ENCODE measurements around the gene OTULIN. TPM values are rescaled to one million over a fixed set of nuclear protein-coding genes. Genes with fewer than 3 reads are reported as not detected.

OTULIN gene
- polyA plus RNA-seq, 1 of the 3 experiments (the other 2 are of a cell fraction) = 6.6 TPM

- Histone ChIP-seq H3K9ac (no peak overlapping the region), H3F3A (replicated peaks; ENCODE audit: insufficient read depth) (peaks cover 6% of the 10 kb centered on the region), H3K36me3 (replicated peaks in 1 of 2; ENCODE audit: control insufficient read depth in 1 of 2, insufficient read depth in 2 of 2, low read length in 1 of 2) (peaks cover 74 to 75% of the 10 kb centered on the region in 2 experiments), H3K27me3 (ENCODE audit: insufficient read depth) (no peaks in the 10 kb centered on the region), H3K27ac (ENCODE audit: low read depth in 2 of 2, low read length in 1 of 2) (no peak overlapping the region; a peak in 1 of 4 replicates), H3K9me3 (no peaks in the 10 kb centered on the region), H4K20me1 (ENCODE audit: insufficient read depth) (no peaks in the 10 kb centered on the region), H3K9me2 (no peaks in the 10 kb centered on the region), H3K4me2 (no peak overlapping the region), H2AFZ (ENCODE audit: low read depth) (no peak overlapping the region), H3K4me3 (ENCODE audit: low read depth in 2 of 2, low read length in 1 of 2) (no peak overlapping the region), H3K79me2 (ENCODE audit: insufficient read depth) (peaks cover 4% of the 10 kb centered on the region; the same call in 1 of the 2 replicates), H3K4me1 (ENCODE audit: control insufficient read depth in 1 of 2, insufficient read depth in 2 of 2, low read depth in 1 of 2, low read length in 1 of 2) (peaks cover 0 to 11% of the 10 kb centered on the region in 2 experiments; a peak in 2 of 4 replicates)
- 63% methylated on average over 6 of the region's 6 CpGs for WGBS (ENCODE audit: low lambda C conversion rate)
- ChIA-PET CTCF (interaction anchor here (0.6 to 5.3 kb wide), 36 partner anchors 9 to 344 kb away, joined by 3 to 41 read pairs (median 4); no protein-coding TSS in a partner anchor), POLR2A (interaction anchor here (0.6 to 1.2 kb wide), 2 partner anchors 245 to 335 kb away, joined by 3 to 4 read pairs; no protein-coding TSS in a partner anchor)
- DNase-seq = peak; percentile 69
- TF ChIP-seq PBX3 (IDR thresholded peaks at IDR 0.05) (no peak), EP300 (IDR thresholded peaks at IDR 0.05; ENCODE audit: borderline replicate concordance in 1 of 2, low read depth in 1 of 2, low read length in 1 of 2) (no peak), TEAD4 (IDR thresholded peaks at IDR 0.05; ENCODE audit: borderline replicate concordance, insufficient read depth) (no peak), RAD21 (IDR thresholded peaks at IDR 0.05; ENCODE audit: low read length) (peak; percentile 85), RCOR1 (IDR thresholded peaks at IDR 0.05; ENCODE audit: low read length) (no peak), GABPA (IDR thresholded peaks at IDR 0.05; ENCODE audit: low read depth) (no peak), FOSL2 (IDR thresholded peaks at IDR 0.05; ENCODE audit: borderline replicate concordance, low read depth) (no peak), SIN3A (IDR thresholded peaks at IDR 0.05; ENCODE audit: borderline replicate concordance, low read depth, low read length) (no peak), RFX5 (IDR thresholded peaks at IDR 0.05; ENCODE audit: low read length) (no peak), POLR2AphosphoS5 (IDR thresholded peaks at IDR 0.05; ENCODE audit: low read depth, low read length) (no peak), EZH2phosphoT487 (IDR thresholded peaks at IDR 0.05; ENCODE audit: borderline replicate concordance, low read depth) (no peak), NFIC (IDR thresholded peaks at IDR 0.05; ENCODE audit: borderline replicate concordance) (no peak), CHD2 (IDR thresholded peaks at IDR 0.05; ENCODE audit: low read length, partially characterized antibody) (no peak), USF1 (IDR thresholded peaks at IDR 0.05; ENCODE audit: borderline replicate concordance, low read depth) (no peak), TAF1 (IDR thresholded peaks at IDR 0.05; ENCODE audit: borderline replicate concordance, low read depth, low read length) (no peak), TCF12 (IDR thresholded peaks at IDR 0.05) (no peak), MAX (IDR thresholded peaks at IDR 0.05; ENCODE audit: low read depth) (no peak), CTCF (IDR thresholded peaks at IDR 0.05) (peak; percentile 73), RXRA (IDR thresholded peaks at IDR 0.05; ENCODE audit: borderline replicate concordance, low read depth) (no peak), MEF2A (IDR thresholded peaks at IDR 0.05; ENCODE audit: borderline replicate concordance, low read depth) (no peak), MXI1 (IDR thresholded peaks at IDR 0.05; ENCODE audit: low read depth, low read length) (peak; percentile 47; the same call in 1 of the 2 replicates), FOXM1 (IDR thresholded peaks at IDR 0.05; ENCODE audit: low read depth) (no peak), ELF1 (IDR thresholded peaks at IDR 0.05) (no peak), SMC3 (IDR thresholded peaks at IDR 0.05; ENCODE audit: low read depth, low read length) (peak; percentile 77), JUND (IDR thresholded peaks at IDR 0.05) (no peak), ZBTB33 (IDR thresholded peaks at IDR 0.05; ENCODE audit: borderline replicate concordance, low read depth) (no peak), GATA2 (CRISPR knock-in tag; IDR thresholded peaks at IDR 0.05) (no peak), YY1 (IDR thresholded peaks at IDR 0.05; ENCODE audit: low read depth) (no peak), USF2 (IDR thresholded peaks at IDR 0.05; ENCODE audit: borderline replicate concordance, low read depth, low read length) (no peak), NRF1 (IDR thresholded peaks at IDR 0.05; ENCODE audit: low read depth, low read length) (no peak)
These were observed 21.2 kb downstream of the OTULIN start for GRCh38 chr5:14685757-14686156.

All from SK-N-SH (cell line).